ENCODE measurements around the gene ARRB1. TPM values are rescaled to one million over a fixed set of nuclear protein-coding genes. Genes with fewer than 3 reads are reported as not detected.

ARRB1 gene
- total and polyA plus RNA-seq, 9 of the 15 experiments (the other 6 are each of a cell fraction or from before 2014, with no cell fraction given) = 6.6 to 45.4 (median 28.5) TPM

GRCh38 chr11:75261902-75262361, 89.5 kb downstream of the ARRB1 start (continued):
- TF ChIP-seq ZNF592 (IDR thresholded peaks at IDR 0.05) (no peak), ZNF699 (CRISPR knock-in tag; IDR thresholded peaks at IDR 0.05; ENCODE audit: insufficient replicate concordance) (no peak), ZNF263 (CRISPR knock-in tag; IDR thresholded peaks at IDR 0.05; ENCODE audit: borderline replicate concordance) (no peak), SRSF9 (IDR thresholded peaks at IDR 0.05; ENCODE audit: borderline replicate concordance, low read depth, low read length) (no peak), NFXL1 (CRISPR knock-in tag; IDR thresholded peaks at IDR 0.05) (no peak)
